Ectodermal cell (in vitro differentiated cells): ENCODE results near the gene CYP46A1.

Experiments used
- H3K27ac ChIP-seq: 2 replicates; pipeline ENCODE4 v1.7.0; 2013; ENCODE audit warnings: mild to moderate bottlenecking, low read depth, low read length; ENCODE audit not compliant: insufficient read depth, poor library complexity, severe bottlenecking
- H3K27me3 ChIP-seq: 2 replicates; pipeline ENCODE4 v1.7.0; 2013; ENCODE audit warnings: mild to moderate bottlenecking, low read length; ENCODE audit not compliant: insufficient read depth, control insufficient read depth, poor library complexity, severe bottlenecking
- H3K36me3 ChIP-seq: one replicate; pipeline ENCODE4 v1.7.0; 2013; ENCODE audit warnings: low read length; ENCODE audit not compliant: control insufficient read depth, insufficient read depth
- H3K4me1 ChIP-seq: one replicate; pipeline ENCODE4 v1.7.0; 2013; ENCODE audit warnings: low read length; ENCODE audit not compliant: control insufficient read depth, insufficient read depth
- H3K4me3 ChIP-seq: 2 replicates; pipeline ENCODE4 v1.7.0; 2013; ENCODE audit warnings: low read depth, low read length, control low read depth; ENCODE audit not compliant: insufficient read depth
- H3K9me3 ChIP-seq: 2 replicates; pipeline ENCODE4 v1.7.0; 2013; ENCODE audit warnings: mild to moderate bottlenecking, low read length, moderate library complexity; ENCODE audit not compliant: control insufficient read depth
- WGBS, 2 experiments: methylation state at CpG; one replicate each; pipeline ENCODE4 v1.1.7; 2013; ENCODE audit warnings: missing lambda C conversion rate in 2 of 2; 5-methylcytosine and 5-hydroxymethylcytosine counted together

The CYP46A1 gene

GRCh38 chr14:99720941-99721791, 37.1 kb downstream of the CYP46A1 start:
- WGBS, 2 experiments = 90 to 91% methylated on average over 18 of the region's 18 CpGs

DNA sequence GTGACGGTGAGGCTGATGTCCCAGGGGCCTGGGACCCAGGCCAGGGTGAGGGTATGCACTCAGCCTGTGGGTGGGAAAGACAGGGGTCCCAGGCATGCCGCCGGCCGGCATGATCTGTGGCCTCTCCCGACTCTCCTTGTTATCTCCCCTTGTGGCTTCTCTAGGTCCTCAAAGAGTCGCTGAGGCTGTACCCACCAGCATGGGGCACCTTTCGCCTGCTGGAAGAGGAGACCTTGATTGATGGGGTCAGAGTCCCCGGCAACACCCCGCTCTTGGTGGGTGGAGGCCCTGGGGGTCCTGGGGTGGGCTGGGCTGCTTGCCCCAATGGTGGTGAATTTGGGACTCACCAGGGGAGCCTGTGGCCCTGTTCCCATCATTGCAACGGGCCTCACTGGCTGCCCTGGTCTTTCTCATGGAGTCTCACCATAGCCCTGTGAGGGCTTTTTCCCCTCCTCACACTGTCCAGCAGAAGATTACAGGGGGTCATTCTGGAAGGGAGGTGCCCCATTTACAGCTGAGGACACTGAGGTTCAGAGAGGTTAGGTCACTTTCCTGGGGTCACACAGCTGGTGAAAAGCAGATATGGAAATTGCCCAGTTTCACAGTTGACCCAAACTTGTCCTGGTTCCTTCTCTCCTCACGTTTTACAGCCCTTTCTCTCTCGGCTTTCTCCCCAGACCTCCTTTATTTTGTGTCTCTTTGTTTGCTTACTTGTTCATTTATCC, 37.9 kb downstream of the CYP46A1 start:
- H3K9me3 ChIP-seq = no peaks in the 10 kb centered on the region
- H3K27ac ChIP-seq = no peak overlapping the region
- 91 to 92% methylated on average over 12 of the region's 12 CpGs for WGBS, 2 experiments
- peaks cover 7% of the 10 kb centered on the region for H3K4me1 ChIP-seq
- H3K4me3 ChIP-seq = no peak overlapping the region
- H3K27me3 ChIP-seq = no peaks in the 10 kb centered on the region
- no peaks in the 10 kb centered on the region for H3K36me3 ChIP-seq

More at GRCh38 chr14:99720941-99721791, 37.1 kb downstream of the CYP46A1 start:
- Histone ChIP-seq H3K9me3 (no peaks in the 10 kb centered on the region), H3K4me1 (peaks cover 7% of the 10 kb centered on the region), H3K27ac (no peak overlapping the region), H3K4me3 (no peak overlapping the region), H3K36me3 (no peaks in the 10 kb centered on the region), H3K27me3 (no peaks in the 10 kb centered on the region)

- no peaks in the 10 kb centered on the region for H3K27me3 ChIP-seq
- H3K4me1 ChIP-seq = peaks cover 7% of the 10 kb centered on the region
- H3K9me3 ChIP-seq = no peaks in the 10 kb centered on the region
- H3K36me3 ChIP-seq = no peaks in the 10 kb centered on the region
- H3K4me3 ChIP-seq = no peak overlapping the region
- WGBS, 2 experiments = 94% methylated on average over 9 of the region's 9 CpGs
- no peak overlapping the region for H3K27ac ChIP-seq
These were observed 38.6 kb downstream of the CYP46A1 start for GRCh38 chr14:99722741-99723140.

DNA sequence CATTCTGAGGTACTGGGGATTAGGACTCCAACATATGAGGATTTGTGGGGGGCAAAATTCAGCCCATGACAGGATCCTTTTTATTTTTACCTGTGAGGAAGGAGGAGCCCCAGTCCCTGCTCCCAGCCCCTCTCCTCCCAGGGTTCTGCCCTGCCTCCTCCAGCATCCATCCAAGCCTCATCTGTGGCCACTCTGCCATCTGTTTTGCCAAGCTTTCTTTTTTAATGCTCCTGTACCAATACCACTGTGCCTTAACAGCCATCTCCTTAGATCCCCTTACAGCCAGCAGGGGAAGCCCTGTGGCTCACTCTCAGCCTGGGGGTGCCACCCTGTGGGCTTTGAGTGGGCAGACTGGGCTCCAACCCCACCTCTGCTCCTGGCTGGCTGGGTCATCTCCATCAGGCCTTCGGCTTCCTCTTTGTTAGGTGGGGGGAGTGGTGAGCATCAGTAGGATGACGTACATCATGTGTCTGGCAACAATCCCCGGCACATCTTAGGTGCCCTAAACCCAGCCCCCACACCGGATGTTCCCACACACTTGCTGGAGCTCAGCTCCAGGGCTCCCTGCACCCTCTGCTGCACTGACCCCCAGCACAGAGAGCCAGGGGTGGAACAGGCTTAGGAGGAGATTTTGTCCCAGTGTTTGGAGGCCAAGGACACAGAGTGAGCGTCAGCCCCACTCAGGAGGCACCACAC, 40.2 kb downstream of the CYP46A1 start:
- H3K36me3 ChIP-seq = no peaks in the 10 kb centered on the region
- WGBS, 2 experiments = 91 to 96% methylated on average over 5 of the region's 5 CpGs
- H3K27me3 ChIP-seq = no peaks in the 10 kb centered on the region
- no peak overlapping the region for H3K27ac ChIP-seq
- no peaks in the 10 kb centered on the region for H3K9me3 ChIP-seq
- H3K4me1 ChIP-seq = no peaks in the 10 kb centered on the region
- H3K4me3 ChIP-seq = no peak overlapping the region

DNA sequence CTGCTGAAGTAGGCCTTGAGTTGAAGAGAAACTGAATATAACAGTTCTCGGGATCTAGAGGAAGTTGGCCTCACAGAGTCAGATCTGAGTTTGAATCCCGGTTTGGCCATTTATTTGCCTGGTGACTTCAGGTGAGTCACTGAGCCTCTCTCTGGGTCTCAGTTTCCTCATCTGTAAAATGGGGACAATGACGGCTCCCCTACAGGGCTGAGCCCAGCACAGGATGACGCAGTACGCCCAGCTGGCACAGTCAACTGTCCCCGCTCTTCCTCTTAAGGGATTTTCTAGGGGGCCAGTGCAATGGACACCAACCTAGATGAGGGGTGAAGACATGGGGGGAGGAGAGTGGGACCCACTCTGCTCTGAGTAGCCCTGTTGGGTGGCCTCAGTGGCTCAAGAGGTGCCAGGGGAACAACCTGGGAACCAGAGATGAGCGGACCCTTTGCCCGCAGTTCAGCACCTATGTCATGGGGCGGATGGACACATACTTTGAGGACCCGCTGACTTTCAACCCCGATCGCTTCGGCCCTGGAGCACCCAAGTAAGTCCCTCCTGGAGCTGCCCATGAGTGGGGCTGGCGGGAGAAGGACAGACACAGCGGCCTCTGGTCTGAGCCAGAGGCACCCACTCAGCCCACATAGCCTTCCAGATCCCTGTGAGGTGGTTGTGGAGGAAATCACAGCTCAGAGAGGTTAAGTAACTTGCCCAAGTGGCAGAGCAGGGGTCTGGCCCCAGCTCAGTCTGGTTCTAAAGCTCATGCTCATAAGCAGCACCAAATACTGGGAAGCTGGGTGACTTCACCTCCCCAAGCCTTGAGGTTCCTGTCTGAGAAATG, 41.1 kb downstream of the CYP46A1 start:
- Histone ChIP-seq H3K27ac (no peak overlapping the region), H3K9me3 (no peaks in the 10 kb centered on the region), H3K36me3 (no peaks in the 10 kb centered on the region), H3K4me3 (no peak overlapping the region), H3K4me1 (no peaks in the 10 kb centered on the region), H3K27me3 (no peaks in the 10 kb centered on the region)
- WGBS, 2 experiments = 95 to 96% methylated on average over 15 of the region's 15 CpGs

DNA sequence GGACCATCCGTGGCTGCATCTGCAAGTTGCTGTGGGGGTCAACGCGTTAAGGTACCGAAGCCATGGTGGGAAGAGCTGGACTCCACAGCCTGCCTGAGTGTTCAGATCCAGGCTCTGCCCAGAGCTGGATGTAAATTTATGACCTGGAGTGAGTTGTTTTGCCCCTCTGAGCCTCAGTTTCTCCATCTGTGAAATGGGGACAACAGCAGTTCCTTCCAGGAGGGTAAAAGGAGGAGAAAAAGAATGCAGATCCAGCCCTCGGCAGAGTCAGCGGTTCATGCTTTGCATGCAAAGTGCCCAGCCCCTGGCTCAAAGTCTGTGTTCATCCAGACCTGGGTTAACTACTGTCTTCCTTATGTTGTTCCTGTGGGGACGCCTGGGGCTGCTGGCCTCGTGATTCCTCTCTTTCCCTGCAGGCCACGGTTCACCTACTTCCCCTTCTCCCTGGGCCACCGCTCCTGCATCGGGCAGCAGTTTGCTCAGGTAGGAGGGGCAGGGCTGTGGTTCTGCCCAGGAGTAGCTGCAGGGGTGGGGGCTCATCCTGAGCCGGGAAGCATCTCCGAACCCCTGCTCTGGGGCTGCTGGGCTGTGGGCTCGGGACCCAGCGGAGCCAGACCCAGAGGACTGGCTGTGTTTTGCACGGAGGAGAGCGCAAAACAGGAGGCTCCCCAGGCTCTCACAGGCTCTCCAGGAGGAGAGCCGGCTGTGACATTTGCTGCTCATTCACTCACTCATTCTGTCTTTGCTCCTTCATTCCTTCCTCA, 41.9 kb downstream of the CYP46A1 start:
- Histone ChIP-seq H3K36me3 (no peaks in the 10 kb centered on the region), H3K9me3 (no peaks in the 10 kb centered on the region)
- 77 to 79% methylated on average over 18 of the region's 18 CpGs for WGBS, 2 experiments

GRCh38 chr14:99726538-99727095, 42.5 kb downstream of the CYP46A1 start:
- no peaks in the 10 kb centered on the region for H3K27me3 ChIP-seq
- H3K9me3 ChIP-seq = no peaks in the 10 kb centered on the region
- H3K36me3 ChIP-seq = no peaks in the 10 kb centered on the region

More for the DNA sequence above, 41.9 kb downstream of the CYP46A1 start:
- Histone ChIP-seq H3K27ac (no peak overlapping the region), H3K4me3 (no peak overlapping the region), H3K4me1 (peaks cover 5% of the 10 kb centered on the region), H3K27me3 (no peaks in the 10 kb centered on the region)

GRCh38 chr14:99727096-99727870, 43.2 kb downstream of the CYP46A1 start:
- Histone ChIP-seq H3K4me1 (peaks cover 7% of the 10 kb centered on the region), H3K9me3 (no peaks in the 10 kb centered on the region), H3K4me3 (no peak overlapping the region), H3K27me3 (no peaks in the 10 kb centered on the region), H3K36me3 (no peaks in the 10 kb centered on the region), H3K27ac (no peak overlapping the region)
- 94 to 95% methylated on average over 25 of the region's 25 CpGs for WGBS, 2 experiments

More at GRCh38 chr14:99726538-99727095, 42.5 kb downstream of the CYP46A1 start:
- Histone ChIP-seq H3K4me1 (peaks cover 7% of the 10 kb centered on the region), H3K4me3 (no peak overlapping the region), H3K27ac (no peak overlapping the region)
- WGBS, 2 experiments = 85 to 87% methylated on average over 26 of the region's 26 CpGs
